Prostate gland (tissue), 2 donors: ENCODE results near the gene RPS6KA2.

Experiments
- POLR2AphosphoS5 ChIP-seq: sonication (generic); formaldehyde crosslinking; IDR thresholded peaks from one replicate; pipeline ENCODE4 v1.6.1; 2017; ENCODE audit warnings: antibody characterized with exemption
- TF ChIP-seq, protein P1 (sequence below), 4 experiments: fragments of 200-600 bp in 2 of 4; fragments of 450-650 bp in 2 of 4; sonication (generic) in 2 of 4; IDR thresholded peaks; 1 replicate in 3 of 4; 2 replicates in 1 of 4; pipeline ENCODE4 v1.5.1; 2016 to 2019; ENCODE audit warnings: antibody characterized with exemption in 4 of 4, mild to moderate bottlenecking in 2 of 4, moderate library complexity in 2 of 4

DNA sequence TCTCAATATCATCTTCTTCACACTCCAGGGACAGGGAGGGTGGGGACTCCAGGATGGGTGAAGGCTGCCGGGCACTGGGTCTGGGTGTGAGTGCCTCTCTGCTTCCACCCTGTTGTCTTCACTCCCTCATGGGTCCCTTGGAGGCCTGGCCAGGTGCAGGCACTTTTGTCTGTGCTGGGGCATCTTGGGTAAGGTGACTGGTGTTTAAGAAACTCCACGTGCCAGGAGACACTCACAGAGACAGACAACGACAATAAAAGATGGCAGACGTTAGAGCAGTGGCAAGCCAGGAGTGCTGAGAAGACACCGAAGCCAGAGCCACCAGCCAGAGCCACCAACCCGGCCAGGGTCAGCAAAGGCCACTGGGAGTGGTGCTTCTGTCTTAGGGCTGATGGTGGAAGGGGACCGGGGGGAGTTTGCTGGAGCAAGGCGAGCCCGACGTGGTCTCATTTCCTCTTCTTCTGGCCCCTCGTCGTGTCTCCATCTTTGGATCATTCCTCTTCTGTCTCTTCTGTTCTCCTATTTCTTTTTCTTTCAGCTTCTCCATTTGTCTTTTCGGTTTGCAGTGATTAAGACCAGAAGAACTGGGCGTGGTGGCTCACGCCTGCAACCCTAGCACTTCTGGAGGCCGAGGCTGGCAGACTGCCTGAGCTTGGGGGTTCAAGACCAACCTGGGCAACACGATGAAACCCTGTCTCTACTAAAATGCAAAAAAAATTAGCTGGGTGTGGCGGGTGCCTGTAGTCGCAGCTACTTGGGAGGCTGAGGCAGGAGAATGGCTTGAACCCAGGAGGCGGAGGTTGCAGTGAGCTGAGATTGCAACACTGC is 131.3 kb downstream of the RPS6KA2 start:
- TF ChIP-seq, protein P1, sequence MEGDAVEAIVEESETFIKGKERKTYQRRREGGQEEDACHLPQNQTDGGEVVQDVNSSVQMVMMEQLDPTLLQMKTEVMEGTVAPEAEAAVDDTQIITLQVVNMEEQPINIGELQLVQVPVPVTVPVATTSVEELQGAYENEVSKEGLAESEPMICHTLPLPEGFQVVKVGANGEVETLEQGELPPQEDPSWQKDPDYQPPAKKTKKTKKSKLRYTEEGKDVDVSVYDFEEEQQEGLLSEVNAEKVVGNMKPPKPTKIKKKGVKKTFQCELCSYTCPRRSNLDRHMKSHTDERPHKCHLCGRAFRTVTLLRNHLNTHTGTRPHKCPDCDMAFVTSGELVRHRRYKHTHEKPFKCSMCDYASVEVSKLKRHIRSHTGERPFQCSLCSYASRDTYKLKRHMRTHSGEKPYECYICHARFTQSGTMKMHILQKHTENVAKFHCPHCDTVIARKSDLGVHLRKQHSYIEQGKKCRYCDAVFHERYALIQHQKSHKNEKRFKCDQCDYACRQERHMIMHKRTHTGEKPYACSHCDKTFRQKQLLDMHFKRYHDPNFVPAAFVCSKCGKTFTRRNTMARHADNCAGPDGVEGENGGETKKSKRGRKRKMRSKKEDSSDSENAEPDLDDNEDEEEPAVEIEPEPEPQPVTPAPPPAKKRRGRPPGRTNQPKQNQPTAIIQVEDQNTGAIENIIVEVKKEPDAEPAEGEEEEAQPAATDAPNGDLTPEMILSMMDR (IDR thresholded peaks at IDR 0.05): no peak
- TF ChIP-seq POLR2AphosphoS5: no peak
